OCI-LY1 (cell line): ENCODE results near the gene ALDH1A2.

Source experiments
- H2AFZ ChIP-seq: fragments of 200-600 bp; sonication (generic), shearing (Covaris generic); 2 replicates; pipeline ENCODE4 v1.6.0; 2014; ENCODE audit warnings: antibody characterized with exemption, mild to moderate bottlenecking, low read length
- H3F3A ChIP-seq: fragments of 200-600 bp; sonication (generic), shearing (Covaris generic); 2 replicates; pipeline ENCODE4 v1.6.0; 2014; ENCODE audit warnings: mild to moderate bottlenecking, antibody characterized with exemption, low read length, moderate library complexity; ENCODE audit not compliant: insufficient read depth
- H3K27ac ChIP-seq: fragments of 200-600 bp; sonication (generic); 2 replicates; pipeline ENCODE4 v1.5.1; 2014; ENCODE audit warnings: low read length, mixed run types, mild to moderate bottlenecking, low read depth; ENCODE audit not compliant: poor library complexity, severe bottlenecking
- H3K27me3 ChIP-seq: fragments of 200-600 bp; sonication (generic); 2 replicates; pipeline ENCODE4 v1.6.0; 2014; ENCODE audit warnings: antibody characterized with exemption, mild to moderate bottlenecking, low read length, moderate library complexity; ENCODE audit not compliant: insufficient read depth
- H3K36me3 ChIP-seq: fragments of 200-600 bp; sonication (generic); 2 replicates; pipeline ENCODE4 v1.6.1; 2014; ENCODE audit warnings: mild to moderate bottlenecking, antibody characterized with exemption, low read length, moderate library complexity, mixed read lengths; ENCODE audit not compliant: insufficient read depth
- H3K4me1 ChIP-seq: fragments of 200-600 bp; sonication (generic); 2 replicates; pipeline ENCODE4 v1.5.1; 2014; ENCODE audit warnings: mild to moderate bottlenecking, low read length, moderate library complexity; ENCODE audit not compliant: insufficient read depth, severe bottlenecking
- H3K4me2 ChIP-seq: fragments of 200-600 bp; sonication (generic), shearing (Covaris generic); 2 replicates; pipeline ENCODE4 v1.6.1; 2014; ENCODE audit warnings: low read length
- H3K4me3 ChIP-seq: fragments of 200-600 bp; sonication (generic); 2 replicates; pipeline ENCODE4 v1.5.1; 2014; ENCODE audit warnings: low read length, low read depth, mild to moderate bottlenecking, mixed read lengths; ENCODE audit not compliant: poor library complexity, severe bottlenecking
- H3K79me2 ChIP-seq: fragments of 200-600 bp; shearing (Covaris generic); 2 replicates; pipeline ENCODE4 v1.6.1; 2016; ENCODE audit warnings: mixed run types, low read length, mixed read lengths; ENCODE audit not compliant: insufficient read depth
- H3K9ac ChIP-seq: fragments of 200-600 bp; sonication (generic), shearing (Covaris generic); 2 replicates; pipeline ENCODE4 v1.6.1; 2014; ENCODE audit warnings: mild to moderate bottlenecking, low read length, mixed read lengths
- H3K9me2 ChIP-seq: fragments of 200-600 bp; sonication (generic), shearing (Covaris generic); 2 replicates; pipeline ENCODE4 v1.6.1; 2014; ENCODE audit warnings: low read depth, mild to moderate bottlenecking, low read length, mixed read lengths
- H3K9me3 ChIP-seq: fragments of 200-600 bp; shearing (Covaris generic); 2 replicates; pipeline ENCODE4 v1.6.1; 2014; ENCODE audit warnings: low read length, mixed read lengths
- H4K20me1 ChIP-seq: fragments of 200-600 bp; sonication (generic), shearing (Covaris generic); 2 replicates; pipeline ENCODE4 v1.6.0; 2016; ENCODE audit warnings: mild to moderate bottlenecking, low read length; ENCODE audit not compliant: insufficient read depth
- EZH2 ChIP-seq: fragments of 200-600 bp; sonication (generic), shearing (Covaris generic); IDR thresholded peaks from 2 replicates; pipeline ENCODE4 v1.8.0; 2017; ENCODE audit warnings: borderline replicate concordance, mixed run types, mild to moderate bottlenecking, antibody characterized with exemption, low read length, moderate library complexity, mixed read lengths
- TF ChIP-seq, protein P1 (sequence below): fragments of 200-600 bp; sonication (generic), shearing (Covaris generic); IDR thresholded peaks from 2 replicates; pipeline ENCODE4 v1.5.1; 2017; ENCODE audit warnings: mild to moderate bottlenecking, antibody characterized with exemption, low read length, moderate library complexity, mixed read lengths

Gene ALDH1A2

DNA sequence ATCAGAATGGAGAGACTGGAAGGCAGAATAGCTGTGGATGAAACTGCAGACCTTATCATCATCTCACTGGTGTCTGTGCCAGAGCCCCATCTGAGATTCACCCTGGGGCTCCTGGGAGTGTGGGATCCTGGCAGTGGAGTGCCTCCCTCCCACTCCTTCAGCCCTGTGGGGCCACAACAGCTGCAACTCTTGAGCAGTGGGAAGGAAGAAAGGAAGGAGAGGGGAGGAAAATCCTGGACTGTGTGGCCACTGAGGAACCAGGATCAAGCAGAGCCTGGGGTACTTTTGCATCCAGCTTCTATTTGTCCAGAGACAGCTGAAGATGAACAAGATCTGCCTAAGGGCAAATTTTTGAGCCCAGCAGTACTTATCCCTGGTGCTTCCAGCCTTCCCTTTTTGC, 13.1 kb upstream of the ALDH1A2 start:
- H3K27me3 ChIP-seq, result no peaks in the 10 kb centered on the region
- no peaks in the 10 kb centered on the region for H3K36me3 ChIP-seq
- no peaks in the 10 kb centered on the region for H3K9me3 ChIP-seq
- H3F3A ChIP-seq, result no peaks in the 10 kb centered on the region
- TF ChIP-seq EZH2, result no peak
- TF ChIP-seq, protein P1, sequence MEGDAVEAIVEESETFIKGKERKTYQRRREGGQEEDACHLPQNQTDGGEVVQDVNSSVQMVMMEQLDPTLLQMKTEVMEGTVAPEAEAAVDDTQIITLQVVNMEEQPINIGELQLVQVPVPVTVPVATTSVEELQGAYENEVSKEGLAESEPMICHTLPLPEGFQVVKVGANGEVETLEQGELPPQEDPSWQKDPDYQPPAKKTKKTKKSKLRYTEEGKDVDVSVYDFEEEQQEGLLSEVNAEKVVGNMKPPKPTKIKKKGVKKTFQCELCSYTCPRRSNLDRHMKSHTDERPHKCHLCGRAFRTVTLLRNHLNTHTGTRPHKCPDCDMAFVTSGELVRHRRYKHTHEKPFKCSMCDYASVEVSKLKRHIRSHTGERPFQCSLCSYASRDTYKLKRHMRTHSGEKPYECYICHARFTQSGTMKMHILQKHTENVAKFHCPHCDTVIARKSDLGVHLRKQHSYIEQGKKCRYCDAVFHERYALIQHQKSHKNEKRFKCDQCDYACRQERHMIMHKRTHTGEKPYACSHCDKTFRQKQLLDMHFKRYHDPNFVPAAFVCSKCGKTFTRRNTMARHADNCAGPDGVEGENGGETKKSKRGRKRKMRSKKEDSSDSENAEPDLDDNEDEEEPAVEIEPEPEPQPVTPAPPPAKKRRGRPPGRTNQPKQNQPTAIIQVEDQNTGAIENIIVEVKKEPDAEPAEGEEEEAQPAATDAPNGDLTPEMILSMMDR, result no peak
- no peak overlapping the region for H3K4me2 ChIP-seq
- no peaks in the 10 kb centered on the region for H4K20me1 ChIP-seq
- no peaks in the 10 kb centered on the region for H3K9me2 ChIP-seq
- no peak overlapping the region for H3K4me3 ChIP-seq
- no peak overlapping the region for H3K9ac ChIP-seq
- H3K27ac ChIP-seq, result no peak overlapping the region
- no peaks in the 10 kb centered on the region for H3K79me2 ChIP-seq
- no peaks in the 10 kb centered on the region for H3K4me1 ChIP-seq
- no peak overlapping the region for H2AFZ ChIP-seq

DNA sequence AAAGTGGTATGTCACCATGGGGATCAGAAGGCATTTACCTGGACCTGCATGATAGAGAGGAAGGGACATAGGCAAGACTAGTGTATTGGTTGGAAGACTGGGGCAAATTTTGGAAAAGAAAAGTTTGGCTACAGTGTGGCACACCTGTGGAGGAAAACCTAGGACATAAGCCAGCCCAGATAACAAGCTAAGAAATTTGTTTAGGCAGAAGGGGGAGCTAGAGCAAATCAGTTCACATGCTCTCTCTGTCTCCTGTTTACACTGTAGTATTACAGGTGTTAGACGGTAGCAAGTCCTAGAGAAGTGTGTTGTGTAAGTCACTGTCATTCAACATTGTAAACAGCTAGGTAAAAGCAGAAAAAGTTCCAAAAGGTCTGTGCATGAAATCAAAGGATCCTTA, 11.9 kb upstream of the ALDH1A2 start:
- Histone ChIP-seq H3K27ac (no peak overlapping the region), H3F3A (no peaks in the 10 kb centered on the region), H2AFZ (no peak overlapping the region), H3K9me3 (no peaks in the 10 kb centered on the region), H3K36me3 (no peaks in the 10 kb centered on the region), H3K9ac (no peak overlapping the region), H3K79me2 (no peaks in the 10 kb centered on the region), H4K20me1 (no peaks in the 10 kb centered on the region), H3K27me3 (no peaks in the 10 kb centered on the region), H3K9me2 (no peaks in the 10 kb centered on the region), H3K4me1 (no peaks in the 10 kb centered on the region), H3K4me3 (no peak overlapping the region), H3K4me2 (no peak overlapping the region)
- no peak for TF ChIP-seq EZH2
- TF ChIP-seq, protein P1, result no peak

DNA sequence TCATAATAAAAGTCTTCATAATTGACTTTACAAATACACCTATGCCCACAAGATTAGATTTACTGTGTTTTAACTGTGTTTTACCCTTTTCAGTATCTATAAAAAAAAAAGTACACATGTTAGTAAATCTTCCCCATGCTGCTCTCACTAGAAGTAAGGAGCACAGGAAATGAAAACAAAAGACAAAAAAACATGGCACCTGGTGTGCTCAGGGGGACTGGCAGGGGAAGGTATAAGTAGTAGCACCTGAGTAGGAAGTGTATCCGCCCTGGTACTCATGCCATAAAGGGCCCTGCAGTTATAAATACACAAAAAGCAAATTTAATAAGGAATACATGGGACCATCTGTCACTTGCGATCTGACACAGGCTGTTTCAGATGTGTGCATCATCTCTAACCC, 8.9 kb upstream of the ALDH1A2 start:
- H3K4me2 ChIP-seq, result no peak overlapping the region
- no peak overlapping the region for H3K9ac ChIP-seq
- no peaks in the 10 kb centered on the region for H4K20me1 ChIP-seq
- H3K36me3 ChIP-seq, result no peaks in the 10 kb centered on the region
- no peaks in the 10 kb centered on the region for H3K9me2 ChIP-seq
- H3K4me1 ChIP-seq, result no peaks in the 10 kb centered on the region
- no peak overlapping the region for H3K27ac ChIP-seq
- no peaks in the 10 kb centered on the region for H3K79me2 ChIP-seq
- H3K4me3 ChIP-seq, result no peak overlapping the region
- TF ChIP-seq, protein P1, result no peak
- TF ChIP-seq EZH2, result no peak
- no peaks in the 10 kb centered on the region for H3K9me3 ChIP-seq
- no peak overlapping the region for H2AFZ ChIP-seq
- H3F3A ChIP-seq, result no peaks in the 10 kb centered on the region
- no peaks in the 10 kb centered on the region for H3K27me3 ChIP-seq
